GM19035 (cell line): ENCODE results near the gene ANKEF1.

Experiments
- ATAC-seq: cut with Tn5 transposase; IDR thresholded peaks from one replicate; pipeline ENCODE4 v1.9.1; 2021; ENCODE audit not compliant: unreplicated experiment

ANKEF1 gene

GRCh38 chr20:10034717-10035571, at the start of gene ANKEF1:
Gene ANKEF1 (plus strand): TSS chr20:10034987. CDS start chr20:10038302, 3,315 bp downstream.
- peak; percentile 96 for ATAC-seq

- no peak for ATAC-seq
Observed at GRCh38 chr20:9985281-9985680, 49.5 kb upstream of the ANKEF1 start.

- no peak for ATAC-seq
Observed at GRCh38 chr20:9985773-9986172, 49.0 kb upstream of the ANKEF1 start.

GRCh38 chr20:9989066-9989724, 45.6 kb upstream of the ANKEF1 start:
- no peak for ATAC-seq

- no peak for ATAC-seq
Observed at GRCh38 chr20:9993137-9993536, 41.6 kb upstream of the ANKEF1 start.

GRCh38 chr20:9994676-9995075, 40.1 kb upstream of the ANKEF1 start:
- ATAC-seq = no peak

GRCh38 chr20:9995510-9996272, 39.1 kb upstream of the ANKEF1 start:
- ATAC-seq = no peak

- ATAC-seq = no peak
Observed at GRCh38 chr20:9996944-9997343, 37.8 kb upstream of the ANKEF1 start.

GRCh38 chr20:9999645-10000044, 35.1 kb upstream of the ANKEF1 start:
- no peak for ATAC-seq

GRCh38 chr20:10002866-10003265, 31.9 kb upstream of the ANKEF1 start:
- ATAC-seq = no peak

GRCh38 chr20:10004900-10005299, 29.9 kb upstream of the ANKEF1 start:
- no peak for ATAC-seq

- no peak for ATAC-seq
Observed at GRCh38 chr20:10005885-10006284, 28.9 kb upstream of the ANKEF1 start.

- no peak for ATAC-seq
Observed at GRCh38 chr20:10006447-10007090, 28.2 kb upstream of the ANKEF1 start.

GRCh38 chr20:10007158-10007557, 27.6 kb upstream of the ANKEF1 start:
- ATAC-seq = no peak

GRCh38 chr20:10007747-10008146, 27.0 kb upstream of the ANKEF1 start:
- no peak for ATAC-seq

GRCh38 chr20:10012464-10012863, 22.3 kb upstream of the ANKEF1 start:
- ATAC-seq = no peak

GRCh38 chr20:10014431-10014830, 20.4 kb upstream of the ANKEF1 start:
- ATAC-seq = no peak

GRCh38 chr20:10020937-10021336, 13.8 kb upstream of the ANKEF1 start:
- ATAC-seq = no peak

- no peak for ATAC-seq
Observed at GRCh38 chr20:10022625-10023024, 12.2 kb upstream of the ANKEF1 start.

GRCh38 chr20:10023911-10024310, 10.9 kb upstream of the ANKEF1 start:
- no peak for ATAC-seq
